Measurements from ENCODE around the gene RAE1. TPM values are rescaled to one million over a fixed set of nuclear protein-coding genes. Genes with fewer than 3 reads are reported as not detected.

RAE1 gene
- total and polyA plus RNA-seq, 2 donors (not counting 3 experiments of a cell fraction or from before 2014, with no cell fraction given): 34.1 to 55.8 TPM

DNA sequence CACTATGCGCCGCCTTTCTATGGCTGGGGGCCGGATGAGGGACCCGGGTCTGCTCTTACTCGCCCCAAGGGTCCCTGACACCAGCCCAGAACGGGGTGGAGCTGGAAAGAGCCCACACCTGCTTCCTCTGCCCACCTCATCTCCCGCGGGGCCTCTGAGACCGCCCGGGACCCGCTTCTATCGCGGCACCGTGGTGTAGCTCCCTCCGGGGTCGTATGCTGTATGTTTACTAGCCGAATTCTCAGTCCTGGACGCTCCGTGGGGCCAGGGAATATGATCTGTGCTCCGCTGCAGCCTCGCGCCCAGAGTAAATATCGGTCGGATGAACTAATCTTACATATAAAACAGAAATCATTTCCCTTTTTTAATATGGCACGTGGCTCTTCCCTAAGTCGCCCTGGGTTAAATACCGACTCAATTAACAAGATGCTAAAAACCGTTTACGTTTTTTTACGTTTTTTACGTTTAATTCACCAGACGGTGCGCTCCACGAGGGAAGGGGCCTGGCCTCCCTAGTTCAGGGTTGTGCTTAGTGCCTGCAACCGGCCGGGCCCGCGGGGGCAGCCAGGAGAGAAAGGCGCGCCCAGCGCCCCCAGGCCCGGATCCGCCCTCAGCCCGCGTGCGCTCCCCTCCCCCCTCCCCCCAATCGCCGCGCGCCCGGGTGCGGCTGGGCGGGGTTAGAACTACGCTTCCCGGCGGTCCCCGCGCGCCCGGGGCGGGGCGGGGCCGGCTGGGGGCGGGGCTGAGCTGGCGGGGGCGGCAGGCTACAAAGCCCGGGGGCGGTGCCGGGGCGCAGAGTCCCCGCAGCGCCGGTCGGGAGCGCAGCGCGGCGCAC lies 39.8 kb downstream of the RAE1 start, which contains the start of gene RBM38:
Gene RBM38, plus strand, starts transcription at position 793 of the 835 bp plus-strand sequence. CDS start 186 bp downstream, outside the sequence.
- POLR2A ChIA-PET: no interaction called here
- peak; percentile 53 for FAIRE-seq
- BruUV-seq (replicated peaks): no TSS peak
- CTCF ChIA-PET: interaction anchor here (1.1 to 1.8 kb wide), 8 partner anchors 9 to 108 kb away, joined by 3 to 9 read pairs (median 4); no protein-coding TSS in a partner anchor
- intact Hi-C loops (cut with micrococcal nuclease): loop anchor here (10.0 kb wide), 1 partner anchor 1014 kb away; no protein-coding TSS in a partner anchor
- H3K4me2 ChIP-seq (ENCODE audit: insufficient read depth, low read length): peak within 1 kb of the TSS; percentile 82
- no peaks in the 10 kb centered on the region for H4K20me1 ChIP-seq (replicated peaks; ENCODE audit: control insufficient read depth, extremely low read depth, insufficient read depth, low read length)
- H3K27ac ChIP-seq (ENCODE audit: insufficient read depth, low read depth, low read length): peak within 1 kb of the TSS; percentile 16
- peak; percentile 56 for DNase-seq (ENCODE audit: low read depth, low spot score)
- TF ChIP-seq FOS (IDR thresholded peaks at IDR 0.05; ENCODE audit: borderline replicate concordance, insufficient read depth, low read length) (no peak), JUN (IDR thresholded peaks at IDR 0.05; ENCODE audit: borderline replicate concordance, insufficient read depth, insufficient read length, low read depth) (no peak), POLR2A (IDR thresholded peaks at IDR 0.05; ENCODE audit: low read depth, low read length) (no peak), GATA2 (IDR thresholded peaks at IDR 0.05; ENCODE audit: insufficient read depth, insufficient read length, low read depth, low read length) (no peak), EZH2 (IDR thresholded peaks at IDR 0.05; ENCODE audit: borderline replicate concordance, low read depth, low read length, severe bottlenecking) (no peak), MYC (IDR thresholded peaks at IDR 0.05; ENCODE audit: low read depth, low read length) (no peak), POLR2AphosphoS5 (IDR thresholded peaks at IDR 0.05; ENCODE audit: insufficient read depth, low read depth, low read length) (no peak)
- TF ChIP-seq, protein P1, sequence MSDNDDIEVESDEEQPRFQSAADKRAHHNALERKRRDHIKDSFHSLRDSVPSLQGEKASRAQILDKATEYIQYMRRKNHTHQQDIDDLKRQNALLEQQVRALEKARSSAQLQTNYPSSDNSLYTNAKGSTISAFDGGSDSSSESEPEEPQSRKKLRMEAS (IDR thresholded peaks at IDR 0.05; ENCODE audit: insufficient read depth, insufficient read length): no peak
- TF ChIP-seq, protein P2, sequence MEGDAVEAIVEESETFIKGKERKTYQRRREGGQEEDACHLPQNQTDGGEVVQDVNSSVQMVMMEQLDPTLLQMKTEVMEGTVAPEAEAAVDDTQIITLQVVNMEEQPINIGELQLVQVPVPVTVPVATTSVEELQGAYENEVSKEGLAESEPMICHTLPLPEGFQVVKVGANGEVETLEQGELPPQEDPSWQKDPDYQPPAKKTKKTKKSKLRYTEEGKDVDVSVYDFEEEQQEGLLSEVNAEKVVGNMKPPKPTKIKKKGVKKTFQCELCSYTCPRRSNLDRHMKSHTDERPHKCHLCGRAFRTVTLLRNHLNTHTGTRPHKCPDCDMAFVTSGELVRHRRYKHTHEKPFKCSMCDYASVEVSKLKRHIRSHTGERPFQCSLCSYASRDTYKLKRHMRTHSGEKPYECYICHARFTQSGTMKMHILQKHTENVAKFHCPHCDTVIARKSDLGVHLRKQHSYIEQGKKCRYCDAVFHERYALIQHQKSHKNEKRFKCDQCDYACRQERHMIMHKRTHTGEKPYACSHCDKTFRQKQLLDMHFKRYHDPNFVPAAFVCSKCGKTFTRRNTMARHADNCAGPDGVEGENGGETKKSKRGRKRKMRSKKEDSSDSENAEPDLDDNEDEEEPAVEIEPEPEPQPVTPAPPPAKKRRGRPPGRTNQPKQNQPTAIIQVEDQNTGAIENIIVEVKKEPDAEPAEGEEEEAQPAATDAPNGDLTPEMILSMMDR (IDR thresholded peaks at IDR 0.05; ENCODE audit: extremely low read depth in 1 of 2, insufficient read depth in 1 of 2, low read depth in 1 of 2, low read length in 2 of 2): no peak
- peaks cover 21% of the 10 kb centered on the region for H3K4me1 ChIP-seq (ENCODE audit: control insufficient read depth, extremely low read depth, insufficient read depth, low read length)
- no peaks in the 10 kb centered on the region for H3K9me1 ChIP-seq (replicated peaks; ENCODE audit: control insufficient read depth, extremely low read depth, insufficient read depth, low read length)
- H3K9ac ChIP-seq (replicated peaks; ENCODE audit: extremely low read depth, insufficient read depth, low read length): peak within 1 kb of the TSS; percentile 59
- dilution Hi-C loops (cut with MboI; ENCODE audit: extremely low pct_ligation_motif_present, low sequenced_read_pairs): no loop called here
- peak within 1 kb of the TSS; percentile 65 to 84 (median 69) for H3K4me3 ChIP-seq (replicated peaks in 1 of 3; ENCODE audit: insufficient read depth in 1 of 3, low read depth in 1 of 3, low read length in 3 of 3)
- H2AFZ ChIP-seq (ENCODE audit: low read depth, low read length): peak within 1 kb of the TSS; percentile 91
- H3K9me3 ChIP-seq (replicated peaks; ENCODE audit: control insufficient read depth, insufficient read depth, low read length): no peaks in the 10 kb centered on the region
- peaks cover 0 to 11% of the 10 kb centered on the region in 2 experiments for H3K36me3 ChIP-seq (ENCODE audit: control insufficient read depth in 2 of 2, extremely low read depth in 1 of 2, insufficient read depth in 2 of 2, low read length in 2 of 2)
- no peaks in the 10 kb centered on the region for H3K27me3 ChIP-seq (ENCODE audit: control insufficient read depth in 2 of 2, insufficient read depth in 2 of 2, low read length in 2 of 2)
- H3K79me2 ChIP-seq (ENCODE audit: control insufficient read depth, insufficient read depth, low read length): peaks cover 15% of the 10 kb centered on the region
